SK-N-SH treated with all-trans-retinoic acid at 6 μM for 48 hours (cell line): ENCODE data around the gene PPFIBP1.

Source experiments
- ATAC-seq: fragments of 200-7000 bp; cut with Tn5 transposase; 3 replicates; pipeline ENCODE4 v1.9.1; 2020; ENCODE audit warnings: mild to moderate bottlenecking, moderate library complexity
- ARNTL ChIP-seq: fragments of 450-650 bp; formaldehyde crosslinking; IDR thresholded peaks from 2 replicates; pipeline ENCODE4 v1.5.0; 2020; ENCODE audit warnings: low read depth, mild to moderate bottlenecking, moderate library complexity, borderline replicate concordance
- CSDC2 ChIP-seq: fragments of 250-450 bp; sonication (Bioruptor Pico); IDR thresholded peaks from 2 replicates; pipeline ENCODE4 v1.5.0; 2020; ENCODE audit warnings: mild to moderate bottlenecking, moderate library complexity
- ESRRG ChIP-seq: fragments of 250-450 bp; sonication (Bioruptor Pico); IDR thresholded peaks from 2 replicates; pipeline ENCODE4 v1.6.1; 2021; ENCODE audit warnings: mild to moderate bottlenecking
- ISL1 ChIP-seq: fragments of 250-450 bp; sonication (Bioruptor Pico); IDR thresholded peaks from 2 replicates; pipeline ENCODE4 v2.1.2; 2022; ENCODE audit warnings: mild to moderate bottlenecking, moderate library complexity
- PPARA ChIP-seq: fragments of 250-450 bp; sonication (Bioruptor Pico); IDR thresholded peaks from 2 replicates; pipeline ENCODE4 v1.5.0; 2020; ENCODE audit warnings: mild to moderate bottlenecking, borderline replicate concordance
- RARB ChIP-seq: fragments of 250-450 bp; sonication (Bioruptor Pico); IDR thresholded peaks from 2 replicates; pipeline ENCODE4 v1.8.0; 2021; ENCODE audit warnings: mild to moderate bottlenecking, moderate library complexity
- SNAI2 ChIP-seq: fragments of 250-450 bp; sonication (Bioruptor Pico); IDR thresholded peaks from 2 replicates; pipeline ENCODE4 v1.5.0; 2020; ENCODE audit warnings: mild to moderate bottlenecking, moderate library complexity
- TOX ChIP-seq: fragments of 250-450 bp; sonication (Bioruptor Pico); IDR thresholded peaks from 2 replicates; pipeline ENCODE4 v1.8.0; 2021; ENCODE audit warnings: mild to moderate bottlenecking, moderate library complexity, borderline replicate concordance
- ZC3H10 ChIP-seq: fragments of 250-450 bp; sonication (Bioruptor Pico); IDR thresholded peaks from 2 replicates; pipeline ENCODE4 v1.5.1; 2021; ENCODE audit warnings: mild to moderate bottlenecking, moderate library complexity
- ZFP30 ChIP-seq: fragments of 450-650 bp; formaldehyde crosslinking; IDR thresholded peaks from 2 replicates; pipeline ENCODE4 v1.5.0; 2022; ENCODE audit warnings: mild to moderate bottlenecking, moderate library complexity
- ZNF70 ChIP-seq: fragments of 450-650 bp; formaldehyde crosslinking; IDR thresholded peaks from 2 replicates; pipeline ENCODE4 v1.5.0; 2020; ENCODE audit warnings: mild to moderate bottlenecking, moderate library complexity
- ZNF8 ChIP-seq: fragments of 450-650 bp; formaldehyde crosslinking; IDR thresholded peaks from 2 replicates; pipeline ENCODE4 v1.5.0; 2020; ENCODE audit warnings: mild to moderate bottlenecking, moderate library complexity
- TF ChIP-seq, protein P1 (sequence below): fragments of 250-450 bp; sonication (Bioruptor Pico); IDR thresholded peaks from 2 replicates; pipeline ENCODE4 v1.5.0; 2020; ENCODE audit warnings: mild to moderate bottlenecking, moderate library complexity
- TF ChIP-seq, protein P2 (sequence below): fragments of 250-450 bp; sonication (Bioruptor Pico); IDR thresholded peaks from 2 replicates; pipeline ENCODE4 v1.8.0; 2020; ENCODE audit warnings: mild to moderate bottlenecking, moderate library complexity, borderline replicate concordance
- TF ChIP-seq, protein P3 (sequence below): fragments of 250-450 bp; sonication (Bioruptor Pico); IDR thresholded peaks from 2 replicates; pipeline ENCODE4 v1.8.0; 2021; ENCODE audit warnings: low read depth, mild to moderate bottlenecking, moderate library complexity, borderline replicate concordance
- TF ChIP-seq, protein P4 (sequence below): fragments of 250-450 bp; sonication (Bioruptor Pico); IDR thresholded peaks from 2 replicates; pipeline ENCODE4 v1.5.1; 2020; ENCODE audit warnings: low read depth, mild to moderate bottlenecking, moderate library complexity
- TF ChIP-seq, protein P5 (sequence below): fragments of 250-450 bp; sonication (Bioruptor Pico); IDR thresholded peaks from 2 replicates; pipeline ENCODE4 v1.5.1; 2021; ENCODE audit warnings: mild to moderate bottlenecking, moderate library complexity

Gene PPFIBP1

DNA sequence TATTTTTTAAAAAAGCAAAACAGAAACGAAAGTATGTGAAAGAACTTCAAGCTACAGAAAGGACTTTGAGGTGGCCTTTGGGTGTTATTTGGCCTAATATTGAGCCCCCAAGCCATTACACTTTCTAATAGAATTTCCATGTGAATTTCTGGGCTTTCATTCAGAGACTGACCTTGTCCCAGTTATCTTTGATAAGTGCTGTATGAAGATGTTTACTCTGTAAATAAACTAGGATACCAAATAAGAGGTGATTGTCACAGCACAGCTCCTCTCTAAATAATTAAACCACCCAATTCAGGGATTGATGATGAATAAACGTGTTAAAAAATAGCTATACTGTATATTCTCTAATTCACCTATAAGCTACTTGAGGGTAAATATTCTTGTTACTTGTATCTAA, 32.8 kb upstream of the PPFIBP1 start (continued):
- TF ChIP-seq, protein P1, sequence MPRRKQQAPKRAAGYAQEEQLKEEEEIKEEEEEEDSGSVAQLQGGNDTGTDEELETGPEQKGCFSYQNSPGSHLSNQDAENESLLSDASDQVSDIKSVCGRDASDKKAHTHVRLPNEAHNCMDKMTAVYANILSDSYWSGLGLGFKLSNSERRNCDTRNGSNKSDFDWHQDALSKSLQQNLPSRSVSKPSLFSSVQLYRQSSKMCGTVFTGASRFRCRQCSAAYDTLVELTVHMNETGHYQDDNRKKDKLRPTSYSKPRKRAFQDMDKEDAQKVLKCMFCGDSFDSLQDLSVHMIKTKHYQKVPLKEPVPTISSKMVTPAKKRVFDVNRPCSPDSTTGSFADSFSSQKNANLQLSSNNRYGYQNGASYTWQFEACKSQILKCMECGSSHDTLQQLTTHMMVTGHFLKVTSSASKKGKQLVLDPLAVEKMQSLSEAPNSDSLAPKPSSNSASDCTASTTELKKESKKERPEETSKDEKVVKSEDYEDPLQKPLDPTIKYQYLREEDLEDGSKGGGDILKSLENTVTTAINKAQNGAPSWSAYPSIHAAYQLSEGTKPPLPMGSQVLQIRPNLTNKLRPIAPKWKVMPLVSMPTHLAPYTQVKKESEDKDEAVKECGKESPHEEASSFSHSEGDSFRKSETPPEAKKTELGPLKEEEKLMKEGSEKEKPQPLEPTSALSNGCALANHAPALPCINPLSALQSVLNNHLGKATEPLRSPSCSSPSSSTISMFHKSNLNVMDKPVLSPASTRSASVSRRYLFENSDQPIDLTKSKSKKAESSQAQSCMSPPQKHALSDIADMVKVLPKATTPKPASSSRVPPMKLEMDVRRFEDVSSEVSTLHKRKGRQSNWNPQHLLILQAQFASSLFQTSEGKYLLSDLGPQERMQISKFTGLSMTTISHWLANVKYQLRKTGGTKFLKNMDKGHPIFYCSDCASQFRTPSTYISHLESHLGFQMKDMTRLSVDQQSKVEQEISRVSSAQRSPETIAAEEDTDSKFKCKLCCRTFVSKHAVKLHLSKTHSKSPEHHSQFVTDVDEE (CRISPR knock-in tag): no peak
- TF ChIP-seq TOX (CRISPR knock-in tag): no peak
- TF ChIP-seq ZNF70 (CRISPR knock-in tag): no peak
- TF ChIP-seq, protein P2, sequence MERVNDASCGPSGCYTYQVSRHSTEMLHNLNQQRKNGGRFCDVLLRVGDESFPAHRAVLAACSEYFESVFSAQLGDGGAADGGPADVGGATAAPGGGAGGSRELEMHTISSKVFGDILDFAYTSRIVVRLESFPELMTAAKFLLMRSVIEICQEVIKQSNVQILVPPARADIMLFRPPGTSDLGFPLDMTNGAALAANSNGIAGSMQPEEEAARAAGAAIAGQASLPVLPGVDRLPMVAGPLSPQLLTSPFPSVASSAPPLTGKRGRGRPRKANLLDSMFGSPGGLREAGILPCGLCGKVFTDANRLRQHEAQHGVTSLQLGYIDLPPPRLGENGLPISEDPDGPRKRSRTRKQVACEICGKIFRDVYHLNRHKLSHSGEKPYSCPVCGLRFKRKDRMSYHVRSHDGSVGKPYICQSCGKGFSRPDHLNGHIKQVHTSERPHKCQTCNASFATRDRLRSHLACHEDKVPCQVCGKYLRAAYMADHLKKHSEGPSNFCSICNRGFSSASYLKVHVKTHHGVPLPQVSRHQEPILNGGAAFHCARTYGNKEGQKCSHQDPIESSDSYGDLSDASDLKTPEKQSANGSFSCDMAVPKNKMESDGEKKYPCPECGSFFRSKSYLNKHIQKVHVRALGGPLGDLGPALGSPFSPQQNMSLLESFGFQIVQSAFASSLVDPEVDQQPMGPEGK (CRISPR knock-in tag): no peak
- no peak for TF ChIP-seq PPARA (CRISPR knock-in tag)

DNA sequence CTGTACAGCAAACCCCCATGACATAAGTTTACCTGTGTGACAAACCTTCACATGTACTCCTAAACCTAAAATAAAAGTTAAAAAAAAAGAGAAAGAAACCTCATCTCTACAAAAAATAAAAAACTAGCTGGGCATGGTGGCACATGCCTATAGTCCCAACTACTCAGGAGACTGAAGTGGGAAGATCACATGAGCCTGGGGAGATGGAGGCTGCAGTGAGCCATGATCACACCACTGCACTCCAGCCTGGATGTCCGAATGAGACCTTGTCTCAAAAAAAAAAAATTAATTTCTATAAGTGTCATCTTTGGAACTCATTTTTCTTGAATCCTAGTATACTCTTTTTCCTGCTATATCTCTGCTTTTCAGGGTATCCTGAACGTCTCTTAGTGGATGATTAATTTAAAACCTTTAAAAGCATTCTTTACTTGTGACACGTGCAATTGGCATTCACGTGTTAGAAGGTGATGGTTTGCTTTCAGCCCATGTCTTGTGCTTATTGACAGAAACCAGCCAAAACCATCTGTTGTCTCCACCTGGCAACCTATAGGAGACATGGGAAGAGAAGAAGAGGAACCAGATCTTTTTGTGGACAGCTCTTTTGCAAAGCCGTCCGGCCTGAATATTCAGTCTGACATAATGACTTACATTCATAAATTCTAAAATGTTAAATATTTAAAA, 30.6 kb upstream of the PPFIBP1 start:
- TF ChIP-seq ZNF8 (CRISPR knock-in tag): no peak
- TF ChIP-seq, protein P1 (CRISPR knock-in tag): no peak
- TF ChIP-seq ISL1: peak; percentile 93
- no peak for TF ChIP-seq CSDC2
- TF ChIP-seq ZFP30: no peak
- TF ChIP-seq ESRRG (CRISPR knock-in tag): no peak

DNA sequence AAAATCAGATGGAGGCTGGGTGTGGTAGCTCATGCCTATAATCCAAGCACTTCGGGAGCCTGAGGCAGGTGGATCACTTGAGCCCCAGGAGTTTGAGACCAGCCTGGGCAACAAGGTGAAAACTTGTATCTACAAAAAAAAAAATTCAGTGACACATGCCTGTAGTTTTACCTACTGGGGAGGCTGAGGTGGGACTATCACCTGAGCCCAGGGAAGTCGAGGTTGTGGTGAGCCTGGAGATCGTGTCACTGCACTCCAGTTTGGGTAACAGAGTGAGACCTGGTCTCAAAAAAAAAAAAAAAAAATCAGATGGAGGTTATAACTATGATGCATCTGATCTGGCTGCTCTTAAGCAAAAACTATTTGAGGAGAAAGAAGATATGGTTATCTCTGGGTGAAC, 26.6 kb upstream of the PPFIBP1 start:
- TF ChIP-seq ZNF70 (CRISPR knock-in tag) (no peak), RARB (CRISPR knock-in tag) (no peak), ARNTL (no peak)
- TF ChIP-seq, protein P3, sequence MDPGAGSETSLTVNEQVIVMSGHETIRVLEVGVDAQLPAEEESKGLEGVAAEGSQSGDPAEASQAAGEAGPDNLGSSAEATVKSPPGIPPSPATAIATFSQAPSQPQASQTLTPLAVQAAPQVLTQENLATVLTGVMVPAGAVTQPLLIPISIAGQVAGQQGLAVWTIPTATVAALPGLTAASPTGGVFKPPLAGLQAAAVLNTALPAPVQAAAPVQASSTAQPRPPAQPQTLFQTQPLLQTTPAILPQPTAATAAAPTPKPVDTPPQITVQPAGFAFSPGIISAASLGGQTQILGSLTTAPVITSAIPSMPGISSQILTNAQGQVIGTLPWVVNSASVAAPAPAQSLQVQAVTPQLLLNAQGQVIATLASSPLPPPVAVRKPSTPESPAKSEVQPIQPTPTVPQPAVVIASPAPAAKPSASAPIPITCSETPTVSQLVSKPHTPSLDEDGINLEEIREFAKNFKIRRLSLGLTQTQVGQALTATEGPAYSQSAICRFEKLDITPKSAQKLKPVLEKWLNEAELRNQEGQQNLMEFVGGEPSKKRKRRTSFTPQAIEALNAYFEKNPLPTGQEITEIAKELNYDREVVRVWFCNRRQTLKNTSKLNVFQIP (CRISPR knock-in tag): no peak
- TF ChIP-seq, protein P4, sequence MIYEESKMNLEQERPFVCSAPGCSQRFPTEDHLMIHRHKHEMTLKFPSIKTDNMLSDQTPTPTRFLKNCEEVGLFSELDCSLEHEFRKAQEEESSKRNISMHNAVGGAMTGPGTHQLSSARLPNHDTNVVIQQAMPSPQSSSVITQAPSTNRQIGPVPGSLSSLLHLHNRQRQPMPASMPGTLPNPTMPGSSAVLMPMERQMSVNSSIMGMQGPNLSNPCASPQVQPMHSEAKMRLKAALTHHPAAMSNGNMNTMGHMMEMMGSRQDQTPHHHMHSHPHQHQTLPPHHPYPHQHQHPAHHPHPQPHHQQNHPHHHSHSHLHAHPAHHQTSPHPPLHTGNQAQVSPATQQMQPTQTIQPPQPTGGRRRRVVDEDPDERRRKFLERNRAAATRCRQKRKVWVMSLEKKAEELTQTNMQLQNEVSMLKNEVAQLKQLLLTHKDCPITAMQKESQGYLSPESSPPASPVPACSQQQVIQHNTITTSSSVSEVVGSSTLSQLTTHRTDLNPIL (CRISPR knock-in tag): no peak
- ATAC-seq: no peak

More for the DNA sequence above, 30.6 kb upstream of the PPFIBP1 start:
- peak; percentile 92 for ATAC-seq

DNA sequence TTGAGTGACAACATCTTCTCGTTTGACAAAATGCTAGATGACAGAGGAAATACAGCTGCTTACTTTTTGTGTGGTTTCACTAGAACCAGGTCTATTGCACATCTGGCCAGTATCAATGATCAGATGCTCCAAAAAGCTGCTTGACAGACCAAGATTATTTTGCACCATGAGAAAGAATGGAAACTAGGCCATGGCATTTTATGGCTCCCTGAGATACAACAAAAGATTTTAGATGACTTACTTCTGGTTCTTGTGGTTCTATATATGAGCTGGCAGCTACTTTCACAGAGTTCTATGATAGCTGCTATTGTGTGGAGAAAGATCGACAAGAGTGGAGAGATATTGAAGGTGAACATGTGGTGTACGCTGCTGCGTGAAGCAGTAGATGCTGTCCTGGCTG, 25.9 kb upstream of the PPFIBP1 start:
- no peak for ATAC-seq
- TF ChIP-seq ESRRG (CRISPR knock-in tag): no peak
- no peak for TF ChIP-seq ZFP30
- TF ChIP-seq ARNTL: no peak
- no peak for TF ChIP-seq SNAI2 (CRISPR knock-in tag)
- no peak for TF ChIP-seq PPARA (CRISPR knock-in tag)
- TF ChIP-seq, protein P5, sequence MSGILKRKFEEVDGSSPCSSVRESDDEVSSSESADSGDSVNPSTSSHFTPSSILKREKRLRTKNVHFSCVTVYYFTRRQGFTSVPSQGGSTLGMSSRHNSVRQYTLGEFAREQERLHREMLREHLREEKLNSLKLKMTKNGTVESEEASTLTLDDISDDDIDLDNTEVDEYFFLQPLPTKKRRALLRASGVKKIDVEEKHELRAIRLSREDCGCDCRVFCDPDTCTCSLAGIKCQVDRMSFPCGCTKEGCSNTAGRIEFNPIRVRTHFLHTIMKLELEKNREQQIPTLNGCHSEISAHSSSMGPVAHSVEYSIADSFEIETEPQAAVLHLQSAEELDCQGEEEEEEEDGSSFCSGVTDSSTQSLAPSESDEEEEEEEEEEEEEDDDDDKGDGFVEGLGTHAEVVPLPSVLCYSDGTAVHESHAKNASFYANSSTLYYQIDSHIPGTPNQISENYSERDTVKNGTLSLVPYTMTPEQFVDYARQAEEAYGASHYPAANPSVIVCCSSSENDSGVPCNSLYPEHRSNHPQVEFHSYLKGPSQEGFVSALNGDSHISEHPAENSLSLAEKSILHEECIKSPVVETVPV: no peak
- TF ChIP-seq ZNF70 (CRISPR knock-in tag): no peak
- TF ChIP-seq, protein P1 (CRISPR knock-in tag): no peak
- no peak for TF ChIP-seq TOX (CRISPR knock-in tag)
- no peak for TF ChIP-seq ZNF8 (CRISPR knock-in tag)
- TF ChIP-seq ZC3H10: no peak
- TF ChIP-seq RARB (CRISPR knock-in tag): no peak
